ENCODE measurements around the gene CTSE.
A peak's percentile ranks its signal among the peaks of the same experiment; 100 is the strongest.

Gene CTSE

DNA sequence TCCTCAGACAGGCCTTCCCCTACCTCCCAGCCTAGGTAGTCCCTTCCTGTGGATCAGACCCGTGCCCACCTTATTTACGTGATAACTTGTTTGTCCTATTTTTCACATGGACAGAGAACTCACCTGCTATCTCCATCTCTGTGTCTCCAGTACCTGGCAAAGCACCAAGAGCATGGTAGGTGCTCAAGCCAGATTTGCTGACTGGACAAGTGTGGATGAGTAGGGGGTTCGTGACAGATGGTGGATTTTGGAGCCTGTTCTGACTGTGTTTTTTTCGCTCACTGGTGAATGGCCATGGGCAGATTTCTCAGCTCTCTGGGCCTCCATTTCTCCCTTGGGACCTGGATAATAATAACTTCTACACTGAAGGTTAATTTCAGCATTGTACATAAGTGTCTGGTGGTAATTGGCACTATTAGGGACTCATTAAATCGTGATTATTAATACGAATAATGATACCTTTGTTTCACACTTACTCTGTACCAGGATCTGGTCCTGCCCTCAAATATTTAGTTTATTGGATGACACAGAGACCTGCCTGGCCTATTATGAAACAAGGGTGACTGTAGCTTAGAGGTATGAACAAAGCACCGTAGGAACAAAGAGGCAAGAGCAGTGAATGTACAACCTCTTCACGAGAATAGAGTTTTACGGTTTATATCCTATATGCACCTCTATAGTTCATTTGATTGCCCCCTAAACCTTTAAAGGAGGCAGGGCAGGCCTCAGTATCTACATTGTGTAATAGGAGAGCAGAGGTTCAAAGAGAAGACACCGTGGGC, 56.0 kb downstream of the CTSE start:
- no peak for DNase-seq

DNA sequence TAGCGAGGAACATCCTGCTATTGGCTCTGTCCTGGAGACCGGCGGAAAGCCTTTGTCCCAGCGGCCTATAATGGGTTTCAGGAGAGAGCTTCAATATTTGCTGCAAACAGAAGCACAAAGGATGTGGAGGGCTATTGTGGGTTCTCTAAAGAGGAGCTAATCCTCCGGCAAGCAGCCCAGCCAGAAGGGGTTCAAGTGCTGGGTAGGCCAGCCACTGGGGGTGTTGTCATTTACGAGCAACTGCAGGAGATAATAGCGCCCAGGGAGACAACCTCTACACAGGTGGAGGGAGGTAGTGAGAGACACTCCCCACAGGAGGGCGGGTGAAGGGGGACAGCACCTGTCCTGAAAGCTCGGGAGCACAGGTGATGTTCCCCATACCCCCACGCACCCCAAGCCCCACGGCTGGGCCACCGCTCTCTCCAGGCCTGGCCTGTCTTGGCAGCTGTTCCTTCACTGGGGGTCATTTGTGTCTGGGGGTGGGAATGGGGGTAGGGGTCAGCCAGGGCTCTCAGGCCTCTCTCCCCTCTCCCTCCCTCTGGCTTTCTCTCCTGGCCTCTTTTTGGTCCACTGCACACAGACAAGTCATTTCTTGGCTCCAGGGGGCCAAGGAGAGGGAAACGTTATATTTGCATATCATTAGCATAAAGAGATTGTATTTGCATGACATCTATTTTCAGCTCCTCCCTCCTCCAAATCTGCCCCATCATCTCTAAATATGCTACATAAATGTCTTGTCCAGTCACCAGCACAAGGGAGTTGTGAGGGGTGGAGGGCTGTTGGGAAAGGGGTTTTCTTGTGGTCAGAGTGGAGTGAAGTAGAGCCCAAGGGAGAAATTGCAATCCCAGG, 58.4 kb downstream of the CTSE start:
- DNase-seq: no peak

DNA sequence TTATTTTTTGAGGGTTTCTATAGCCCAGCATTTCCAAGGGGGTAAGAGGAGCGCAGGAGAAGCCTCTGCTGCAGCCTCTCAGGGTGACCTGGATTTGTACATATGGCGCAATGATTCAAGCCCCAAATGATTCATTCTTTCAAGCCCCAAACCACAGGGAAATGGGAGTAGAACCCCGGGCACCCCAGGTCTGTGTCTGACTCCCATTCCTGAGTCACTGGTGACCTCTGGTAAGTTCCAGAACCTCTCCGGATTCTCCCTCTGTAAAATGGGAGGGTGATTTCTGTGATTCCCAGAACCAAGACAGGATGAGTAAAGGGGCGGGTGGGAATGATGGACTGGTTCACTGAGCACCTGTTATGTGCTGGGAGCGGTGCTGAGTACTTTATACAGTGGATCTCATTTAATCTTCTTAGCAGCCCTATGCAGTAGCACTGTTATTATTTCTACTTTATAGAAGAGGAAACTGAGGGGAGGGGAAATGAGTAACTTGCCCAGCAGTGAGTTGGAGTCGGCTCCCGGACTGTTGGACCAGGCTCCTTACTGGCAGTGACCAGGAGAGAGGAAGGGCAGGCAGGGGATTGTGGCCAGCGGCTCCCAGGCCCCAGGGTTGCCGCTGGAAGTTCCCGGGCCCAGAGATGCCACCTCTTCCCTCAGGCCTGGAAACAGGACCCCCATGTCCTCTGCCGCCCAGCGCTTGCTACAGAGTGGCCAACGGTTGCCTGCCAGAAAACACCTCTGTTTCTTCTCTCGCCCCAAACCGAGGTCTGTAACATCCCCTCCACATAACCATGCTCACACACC, 60.1 kb downstream of the CTSE start:
- DNase-seq: peak; percentile 8 to 14

DNA sequence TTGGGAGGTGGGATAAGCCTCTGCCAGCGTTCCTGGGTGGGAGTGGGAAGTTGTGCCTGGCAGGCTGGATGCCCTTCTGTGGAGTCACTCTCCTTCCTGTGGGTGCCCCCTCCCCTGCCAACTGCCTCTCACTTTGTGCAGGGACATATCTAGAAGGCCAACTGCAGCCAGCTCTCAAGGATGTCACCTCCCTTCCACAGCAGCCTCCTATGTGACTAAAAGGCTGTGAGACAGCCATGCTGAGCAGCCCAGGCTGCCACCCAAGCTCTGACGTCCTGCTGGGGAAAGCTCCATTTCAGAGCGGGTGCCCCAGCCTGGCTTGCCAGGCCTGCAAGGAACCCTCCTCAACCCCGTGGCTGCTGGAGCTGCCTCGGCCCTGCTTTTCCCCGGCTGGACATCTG, 60.9 kb downstream of the CTSE start:
- DNase-seq: no peak

DNA sequence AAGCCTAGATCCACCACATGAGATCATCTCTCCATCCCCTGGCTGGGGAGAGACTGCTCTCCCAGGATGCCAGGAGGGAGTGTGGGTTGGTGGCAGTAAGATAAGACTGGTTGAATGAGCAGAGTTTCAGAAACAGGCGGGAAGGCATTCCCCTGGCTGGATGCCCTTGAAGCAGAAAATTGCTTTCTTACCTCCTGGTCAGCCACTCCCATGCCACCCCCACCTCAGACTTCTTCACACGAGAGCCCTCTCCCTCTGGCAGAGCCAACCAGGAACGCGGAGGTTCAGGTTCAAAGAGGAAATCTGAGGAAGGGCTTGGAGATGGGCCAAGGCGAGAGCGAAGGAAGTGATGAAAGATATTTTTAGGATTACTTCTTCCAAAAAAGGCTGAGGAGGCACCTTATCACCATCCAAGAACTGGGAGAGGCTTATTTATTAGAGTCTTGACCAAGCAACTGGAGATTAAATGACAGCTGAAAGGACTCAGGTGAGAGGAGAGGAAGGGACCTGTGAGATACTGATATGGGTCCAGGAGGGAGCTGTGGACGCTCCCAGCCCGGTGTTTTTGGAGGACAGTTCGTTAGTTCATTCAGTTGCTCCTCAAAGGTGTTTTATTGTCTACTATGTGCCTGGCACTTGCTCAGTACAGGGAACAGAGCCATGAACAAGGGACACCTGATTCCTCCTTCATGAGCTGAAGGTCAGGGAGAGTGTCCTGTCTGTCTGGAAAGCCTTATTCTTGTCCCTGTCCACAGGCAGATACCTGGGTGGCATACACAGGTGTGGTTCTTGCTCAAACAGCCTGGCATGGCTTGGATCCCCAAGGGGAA, 61.5 kb downstream of the CTSE start:
- no peak for DNase-seq

DNA sequence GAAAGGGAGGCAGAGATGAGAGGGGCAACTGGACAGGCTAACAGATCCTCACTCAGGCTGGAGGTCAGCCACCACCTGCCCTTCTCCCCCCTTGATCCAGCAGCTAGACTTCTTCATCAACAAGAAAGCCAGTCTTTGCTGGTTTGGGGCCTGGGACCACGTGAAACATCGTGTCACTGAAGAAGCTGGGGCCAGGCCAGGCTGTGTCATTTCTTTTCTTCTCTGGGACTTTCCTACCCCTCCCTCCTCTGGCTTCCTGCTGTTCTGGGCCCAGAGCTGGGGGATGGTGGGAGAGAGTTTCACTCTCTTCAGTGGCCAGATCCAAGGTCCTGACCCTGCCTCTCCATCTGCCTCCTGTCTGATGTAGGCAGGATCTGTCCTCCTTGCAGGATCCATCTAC, 62.3 kb downstream of the CTSE start:
- no peak for DNase-seq

DNA sequence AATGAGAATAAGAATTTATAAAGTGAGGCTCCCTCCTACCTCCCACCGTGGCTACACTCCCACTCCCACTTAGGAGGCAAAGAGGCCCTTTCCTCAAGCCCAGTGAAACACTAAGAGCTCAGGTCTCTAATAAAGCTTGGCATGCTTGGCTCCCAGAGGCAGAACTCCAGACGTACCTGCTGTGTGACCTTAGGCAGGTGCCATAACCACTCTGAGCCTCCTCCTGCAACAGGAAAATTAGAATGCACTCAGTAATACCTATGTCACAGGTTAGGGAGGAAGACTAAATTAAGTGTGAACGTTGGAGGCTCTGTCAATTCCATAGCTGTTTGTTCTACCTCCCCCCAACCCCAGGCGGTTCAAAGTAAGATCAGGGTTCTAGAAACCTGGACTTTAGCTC, 63.9 kb downstream of the CTSE start:
- no peak for DNase-seq

Measured in AML-193 (cell line).